H9 (cell line): ENCODE data around the gene CDKN2AIPNL. TPM values are rescaled to one million over a fixed set of nuclear protein-coding genes. Genes with fewer than 3 reads are reported as not detected.

Experiments used
- DNase-seq: peaks from one replicate; pipeline ENCODE4 v3.0.0-alpha.2; 2017
- H2AFZ ChIP-seq: one replicate; pipeline ENCODE4 v1.6.1; 2013; ENCODE audit warnings: mild to moderate bottlenecking, low read length, control low read depth, moderate library complexity
- H2AK5ac ChIP-seq: 2 replicates; pipeline ENCODE4 v1.6.1; 2013; ENCODE audit warnings: low read length, control low read depth, mixed read lengths; ENCODE audit not compliant: insufficient read length
- H2BK120ac ChIP-seq: one replicate; pipeline ENCODE4 v1.6.1; 2013; ENCODE audit warnings: low read depth, mild to moderate bottlenecking, low read length, control low read depth, inconsistent platforms; ENCODE audit not compliant: poor library complexity, severe bottlenecking
- H2BK12ac ChIP-seq: 2 replicates; pipeline ENCODE4 v1.6.1; 2013; ENCODE audit warnings: low read length, control low read depth, mixed read lengths, low read depth; ENCODE audit not compliant: insufficient read length
- H2BK15ac ChIP-seq: 2 replicates; pipeline ENCODE4 v1.6.1; 2013; ENCODE audit warnings: low read depth, low read length, control low read depth
- H2BK20ac ChIP-seq: one replicate; pipeline ENCODE4 v1.6.1; 2013; ENCODE audit warnings: low read depth, mild to moderate bottlenecking, low read length, control low read depth, inconsistent platforms; ENCODE audit not compliant: poor library complexity, severe bottlenecking
- H2BK5ac ChIP-seq: 2 replicates; pipeline ENCODE4 v1.6.1; 2013; ENCODE audit warnings: low read length, control low read depth, mixed read lengths; ENCODE audit not compliant: insufficient read length
- H3K14ac ChIP-seq: 2 replicates; pipeline ENCODE4 v1.6.1; 2013; ENCODE audit warnings: low read length, control low read depth; ENCODE audit not compliant: insufficient read depth
- H3K18ac ChIP-seq: 2 replicates; pipeline ENCODE4 v1.6.1; 2013; ENCODE audit warnings: low read depth, mild to moderate bottlenecking, mixed read lengths, low read length, control low read depth; ENCODE audit not compliant: insufficient read length
- H3K23ac ChIP-seq: 2 replicates; pipeline ENCODE4 v1.6.1; 2013; ENCODE audit warnings: low read length, control low read depth, mixed read lengths, low read depth; ENCODE audit not compliant: insufficient read length
- H3K23me2 ChIP-seq: 2 replicates; pipeline ENCODE4 v1.6.1; 2013; ENCODE audit warnings: low read depth, mild to moderate bottlenecking, mixed read lengths, low read length, control low read depth; ENCODE audit not compliant: insufficient read length, poor library complexity, severe bottlenecking
- H3K27ac ChIP-seq: 2 replicates; pipeline ENCODE4 v1.5.1; 2013; ENCODE audit warnings: low read length, control low read depth, mixed read lengths, low read depth; ENCODE audit not compliant: insufficient read length
- H3K27me3 ChIP-seq: 2 replicates; pipeline ENCODE4 v1.6.1; 2013; ENCODE audit warnings: low read length, control low read depth, inconsistent platforms; ENCODE audit not compliant: insufficient read depth
- H3K4ac ChIP-seq: 2 replicates; pipeline ENCODE4 v1.6.1; 2013; ENCODE audit warnings: low read depth, mild to moderate bottlenecking, control low read depth, inconsistent platforms, low read length, moderate library complexity
- H3K4me1 ChIP-seq: 2 replicates; pipeline ENCODE4 v1.6.1; 2013; ENCODE audit warnings: low read length, control low read depth, inconsistent platforms; ENCODE audit not compliant: insufficient read depth
- H3K4me2 ChIP-seq: 2 replicates; pipeline ENCODE4 v1.6.1; 2013; ENCODE audit warnings: low read length, control low read depth, mixed read lengths; ENCODE audit not compliant: insufficient read length, insufficient read depth
- H3K56ac ChIP-seq: 2 replicates; pipeline ENCODE4 v1.6.1; 2013; ENCODE audit warnings: low read depth, mild to moderate bottlenecking, mixed read lengths, low read length, control low read depth; ENCODE audit not compliant: insufficient read length
- H3K79me1 ChIP-seq: 2 replicates; pipeline ENCODE4 v1.6.1; 2013; ENCODE audit warnings: low read depth, mild to moderate bottlenecking, moderate library complexity, low read length, control low read depth, inconsistent platforms; ENCODE audit not compliant: insufficient read depth, poor library complexity, severe bottlenecking
- H3K79me2 ChIP-seq: 2 replicates; pipeline ENCODE4 v1.6.1; 2013; ENCODE audit warnings: low read length, control low read depth, inconsistent platforms; ENCODE audit not compliant: insufficient read depth
- H3K9ac ChIP-seq: 2 replicates; pipeline ENCODE4 v1.6.1; 2013; ENCODE audit warnings: low read length, control low read depth, mixed read lengths; ENCODE audit not compliant: insufficient read length; ENCODE audit errors: extremely low read depth
- H3K9me3 ChIP-seq: one replicate; pipeline ENCODE4 v1.6.1; 2013; ENCODE audit warnings: low read depth, low read length, inconsistent platforms; ENCODE audit not compliant: control insufficient read depth
- H3T11ph ChIP-seq: one replicate; pipeline ENCODE4 v1.6.1; 2013; ENCODE audit warnings: mild to moderate bottlenecking, low read length, control low read depth, inconsistent platforms
- H4K20me1 ChIP-seq: one replicate; pipeline ENCODE4 v1.6.1; 2013; ENCODE audit not compliant: control insufficient read depth, insufficient read length, insufficient read depth
- H4K5ac ChIP-seq: 2 replicates; pipeline ENCODE4 v1.6.1; 2013; ENCODE audit warnings: low read depth, mild to moderate bottlenecking, mixed read lengths, low read length, control low read depth; ENCODE audit not compliant: insufficient read length
- H4K8ac ChIP-seq: replicated peaks from 2 replicates; pipeline ENCODE4 v1.6.1; 2013; ENCODE audit warnings: low read length, control low read depth, mixed read lengths, low read depth; ENCODE audit not compliant: insufficient read length
- H4K91ac ChIP-seq: 2 replicates; pipeline ENCODE4 v1.6.1; 2013; ENCODE audit warnings: low read depth, mild to moderate bottlenecking, moderate library complexity, mixed read lengths, low read length, control low read depth; ENCODE audit not compliant: insufficient read length
- H3K27ac Mint-ChIP-seq, 3 experiments: 2 replicates in 2 of 3; 3 replicates in 1 of 3; pipeline ENCODE4 v1.8.0; 2020 to 2021; ENCODE audit warnings: mixed read lengths in 3 of 3, mild to moderate bottlenecking in 1 of 3, moderate library complexity in 1 of 3
- H3K27me3 Mint-ChIP-seq: 2 replicates; pipeline ENCODE4 v1.8.0; 2021; ENCODE audit warnings: low read depth, mild to moderate bottlenecking, moderate library complexity, mixed read lengths
- H3K36me3 Mint-ChIP-seq, 3 experiments: 2 replicates in 2 of 3; 3 replicates in 1 of 3; pipeline ENCODE4 v1.8.0; 2020 to 2021; ENCODE audit warnings: low read depth in 3 of 3, mixed read lengths in 3 of 3; ENCODE audit not compliant: insufficient read depth in 1 of 3
- H3K4me1 Mint-ChIP-seq, 2 experiments: 2 replicates each; pipeline ENCODE4 v1.8.0; 2020; ENCODE audit warnings: mixed read lengths in 2 of 2
- H3K4me3 Mint-ChIP-seq, 2 experiments: 2 replicates in 1 of 2; 3 replicates in 1 of 2; pipeline ENCODE4 v1.8.0; 2020 to 2021; ENCODE audit warnings: mild to moderate bottlenecking in 2 of 2, mixed read lengths in 2 of 2, moderate library complexity in 1 of 2
- H3K9me3 Mint-ChIP-seq, 2 experiments: 2 replicates in 1 of 2; 3 replicates in 1 of 2; pipeline ENCODE4 v1.8.0; 2020; ENCODE audit warnings: mild to moderate bottlenecking in 2 of 2, mixed read lengths in 2 of 2, moderate library complexity in 1 of 2
- CTCF ChIP-seq: fragments of 200-600 bp; sonication (generic); conservative IDR thresholded peaks from 3 replicates; pipeline ENCODE4 v1.8.0; 2021; ENCODE audit warnings: antibody characterized with exemption, mild to moderate bottlenecking
- WGBS: extraction: QIAGEN DNeasy Blood & Tissue Kit; methylation state at CpG from one replicate; pipeline ENCODE4 v1.1.7; 2013; ENCODE audit warnings: missing lambda C conversion rate, low lambda C conversion rate, mixed read lengths; ENCODE audit not compliant: insufficient read length; ENCODE audit errors: extremely low coverage; 5-methylcytosine and 5-hydroxymethylcytosine counted together
- total RNA-seq: library from RNA; stranded (reverse); gene quantifications from 2 replicates; pipeline ENCODE4 v1.2.1, GENCODE V29; 2021

The CDKN2AIPNL gene
- total RNA-seq, 1 experiment from 2014 or later: 60.0 TPM

- H2AK5ac ChIP-seq: no peak overlapping the region
- H4K5ac ChIP-seq: no peak overlapping the region
- DNase-seq: no peak
- no peak overlapping the region for H3K23ac ChIP-seq
- Mint-ChIP-seq H3K27ac (peak overlapping the region in 1 of 3 experiments; percentile 28; a peak in 1 of 7 replicates), H3K27me3 (peaks cover 3% of the 10 kb centered on the region), H3K4me3 (no peak overlapping the region), H3K4me1 (peaks cover 10 to 12% of the 10 kb centered on the region in 2 experiments), H3K36me3 (no peaks in the 10 kb centered on the region), H3K9me3 (no peaks in the 10 kb centered on the region)
- H3K27ac ChIP-seq: no peak overlapping the region
- no peak overlapping the region for H2BK120ac ChIP-seq
- TF ChIP-seq CTCF: no peak
- H3K27me3 ChIP-seq: no peaks in the 10 kb centered on the region
- H4K91ac ChIP-seq: no peak overlapping the region
- no peak overlapping the region for H3T11ph ChIP-seq
- no peak overlapping the region for H3K18ac ChIP-seq
- no peaks in the 10 kb centered on the region for H3K23me2 ChIP-seq
- H3K14ac ChIP-seq: no peak overlapping the region
- no peak overlapping the region for H2BK20ac ChIP-seq
- no peak overlapping the region for H2AFZ ChIP-seq
- no peak overlapping the region for H2BK5ac ChIP-seq
- H3K79me2 ChIP-seq: no peaks in the 10 kb centered on the region
- H3K4me2 ChIP-seq: no peak overlapping the region
- WGBS: no CpG with 5 or more reads among the region's 1 CpG
- no peaks in the 10 kb centered on the region for H4K20me1 ChIP-seq
- no peak overlapping the region for H2BK15ac ChIP-seq
- no peak overlapping the region for H3K9ac ChIP-seq
- no peaks in the 10 kb centered on the region for H3K9me3 ChIP-seq
- no peak overlapping the region for H4K8ac ChIP-seq
- no peak overlapping the region for H2BK12ac ChIP-seq
- H3K4ac ChIP-seq: no peak overlapping the region
- no peaks in the 10 kb centered on the region for H3K79me1 ChIP-seq
- no peaks in the 10 kb centered on the region for H3K4me1 ChIP-seq
- no peak overlapping the region for H3K56ac ChIP-seq
Observed at GRCh38 chr5:134451936-134452505, 40.3 kb upstream of the CDKN2AIPNL start.
